Transverse colon (tissue), 4 donors: Measurements from ENCODE around the gene CDADC1. TPM values are rescaled to one million over a fixed set of nuclear protein-coding genes. Genes with fewer than 3 reads are reported as not detected.

Experiments
- DNase-seq: peaks from one replicate; pipeline ENCODE4 v3.0.0-alpha.2; 2019
- H3K27ac ChIP-seq, 4 donors: fragments of 200-600 bp; sonication (generic); 2 replicates each; pipeline ENCODE4 v1.5.1; 2016 to 2018; ENCODE audit warnings: inconsistent platforms in 4 of 4
- H3K27me3 ChIP-seq: fragments of 200-600 bp; sonication (generic); 2 replicates; pipeline ENCODE4 v1.5.1; 2017; ENCODE audit warnings: inconsistent platforms
- H3K36me3 ChIP-seq, 4 donors: fragments of 200-600 bp; sonication (generic); 2 replicates each; pipeline ENCODE4 v1.5.1; 2017 to 2019; ENCODE audit warnings: inconsistent platforms in 4 of 4
- H3K4me1 ChIP-seq, 4 donors: fragments of 200-600 bp; sonication (generic); 2 replicates each; pipeline ENCODE4 v1.5.1; 2017 to 2020; ENCODE audit warnings: inconsistent platforms in 4 of 4
- H3K4me3 ChIP-seq, 4 donors: fragments of 200-600 bp; sonication (generic); 1 replicate in 1 of 4; 2 replicates in 3 of 4; pipeline versions ENCODE4 v1.5.1 to v1.6.1; 2017 to 2019; ENCODE audit warnings: inconsistent platforms in 4 of 4
- H3K9me3 ChIP-seq, 2 donors: fragments of 200-600 bp; sonication (generic); 2 replicates each; pipeline ENCODE4 v1.5.1; 2017 to 2019; ENCODE audit warnings: inconsistent platforms in 2 of 2
- CTCF ChIP-seq, 5 experiments: fragments of 200-600 bp in 3 of 5; fragments of 450-650 bp in 2 of 5; sonication (generic) in 3 of 5; IDR thresholded peaks; 1 replicate in 2 of 5; 2 replicates in 3 of 5; pipeline ENCODE4 v1.5.1; 2016 to 2017; ENCODE audit warnings: antibody characterized with exemption in 5 of 5, inconsistent platforms in 3 of 5, mild to moderate bottlenecking in 2 of 5, moderate library complexity in 1 of 5
- EP300 ChIP-seq: sonication (generic); formaldehyde crosslinking; IDR thresholded peaks from one replicate; pipeline ENCODE4 v1.6.1; 2017; ENCODE audit warnings: antibody characterized with exemption, low read depth
- POLR2A ChIP-seq: fragments of 450-650 bp; IDR thresholded peaks from one replicate; pipeline ENCODE4 v1.6.1; 2016; ENCODE audit warnings: antibody characterized with exemption, mild to moderate bottlenecking, moderate library complexity
- POLR2AphosphoS5 ChIP-seq, 3 donors: sonication (generic); formaldehyde crosslinking; IDR thresholded peaks; one replicate each; pipeline ENCODE4 v1.6.1; 2016; ENCODE audit warnings: antibody characterized with exemption in 3 of 3
- WGBS, 2 donors: methylation state at CpG; one replicate each; pipeline ENCODE4 v1.1.5; 2018; ENCODE audit warnings: low coverage in 1 of 2; 5-methylcytosine and 5-hydroxymethylcytosine counted together
- in situ Hi-C, 4 donors: fragments of 200-750 bp; cut with MboI; loops; one replicate each; pipeline versions ENCODE4 v1.15.0 to v1.15.1; 2017; ENCODE audit warnings: low sequenced_read_pairs in 3 of 4, low pct_ligation_motif_present in 1 of 4, low pct_unique_long_range_greater_than_20kb in 1 of 4
- intact Hi-C: fragments of 100-400 bp; cut with DNase I; formaldehyde crosslinking; loops from one replicate; pipeline ENCODE4 v1.15.1; 2023; ENCODE audit warnings: low total_unique reads
- total RNA-seq, 4 donors: library from RNA; depleted of rRNA; stranded (reverse); fragments of >200 nt; gene quantifications; one replicate each; pipeline ENCODE4 v1.1.0, GENCODE V29; 2016

CDADC1 gene
- total RNA-seq, 4 donors from 2014 or later = 0.75 to 7.9 (median 3.9) TPM

GRCh38 chr13:49220036-49220855 lies 27.5 kb upstream of the CDADC1 start, which contains the start of gene MLNR:
MLNR (plus strand) TSS chr13:49220338; CDS start chr13:49220338, 0 bp downstream.
- TF ChIP-seq EP300 = no peak
- no peak for TF ChIP-seq POLR2A
- TF ChIP-seq POLR2AphosphoS5 (IDR thresholded peaks at IDR 0.05) = no peak
- peak in 2 of 5 experiments; percentile 7 to 9 for TF ChIP-seq CTCF (IDR thresholded peaks at IDR 0.05)
- Histone ChIP-seq H3K27me3 (peaks cover 76% of the 10 kb centered on the region), H3K36me3 (no peaks in the 10 kb centered on the region), H3K27ac (no peak within 1 kb of the TSS), H3K9me3 (no peaks in the 10 kb centered on the region), H3K4me1 (peaks cover 3 to 25% (median 6%) of the 10 kb centered on the region in 4 donors), H3K4me3 (peak within 1 kb of the TSS; percentile 19 to 56 (median 40))
- intact Hi-C loops = no loop called here
- 18 to 80% methylated on average over 2 to 52 of the region's 111 CpGs for WGBS, 2 donors
- in situ Hi-C loops = no loop called here
- DNase-seq = no peak

DNA sequence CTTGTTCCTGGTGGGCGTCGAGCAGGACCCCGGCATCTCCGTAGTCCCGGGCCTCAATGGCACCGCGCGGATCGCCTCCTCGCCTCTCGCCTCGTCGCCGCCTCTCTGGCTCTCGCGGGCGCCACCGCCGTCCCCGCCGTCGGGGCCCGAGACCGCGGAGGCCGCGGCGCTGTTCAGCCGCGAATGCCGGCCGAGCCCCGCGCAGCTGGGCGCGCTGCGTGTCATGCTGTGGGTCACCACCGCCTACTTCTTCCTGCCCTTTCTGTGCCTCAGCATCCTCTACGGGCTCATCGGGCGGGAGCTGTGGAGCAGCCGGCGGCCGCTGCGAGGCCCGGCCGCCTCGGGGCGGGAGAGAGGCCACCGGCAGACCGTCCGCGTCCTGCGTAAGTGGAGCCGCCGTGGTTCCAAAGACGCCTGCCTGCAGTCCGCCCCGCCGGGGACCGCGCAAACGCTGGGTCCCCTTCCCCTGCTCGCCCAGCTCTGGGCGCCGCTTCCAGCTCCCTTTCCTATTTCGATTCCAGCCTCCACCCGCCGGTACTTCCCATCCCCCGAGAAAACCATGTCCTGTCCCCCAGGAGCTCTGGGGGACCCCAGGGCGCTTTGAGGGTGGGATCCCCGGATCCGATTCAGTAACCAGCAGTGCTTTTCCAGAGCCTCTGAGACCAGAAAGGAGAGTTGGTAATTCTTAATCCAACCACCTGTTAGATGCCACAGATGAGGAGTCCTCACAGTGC lies 26.7 kb upstream of the CDADC1 start:
- Histone ChIP-seq H3K4me3 (peak overlapping the region in 3 of 4 donors; percentile 35 to 56 (median 46)), H3K36me3 (no peaks in the 10 kb centered on the region), H3K4me1 (peaks cover 3 to 23% (median 5%) of the 10 kb centered on the region in 4 donors), H3K27me3 (peaks cover 76% of the 10 kb centered on the region), H3K9me3 (no peaks in the 10 kb centered on the region), H3K27ac (no peak overlapping the region)
- 20 to 42% methylated on average over 11 to 43 of the region's 73 CpGs for WGBS, 2 donors
- intact Hi-C loops = no loop called here
- in situ Hi-C loops = no loop called here
- no peak for DNase-seq
- TF ChIP-seq POLR2AphosphoS5 (IDR thresholded peaks at IDR 0.05) = no peak
- no peak for TF ChIP-seq EP300
- TF ChIP-seq CTCF (IDR thresholded peaks at IDR 0.05) = no peak
- no peak for TF ChIP-seq POLR2A

DNA sequence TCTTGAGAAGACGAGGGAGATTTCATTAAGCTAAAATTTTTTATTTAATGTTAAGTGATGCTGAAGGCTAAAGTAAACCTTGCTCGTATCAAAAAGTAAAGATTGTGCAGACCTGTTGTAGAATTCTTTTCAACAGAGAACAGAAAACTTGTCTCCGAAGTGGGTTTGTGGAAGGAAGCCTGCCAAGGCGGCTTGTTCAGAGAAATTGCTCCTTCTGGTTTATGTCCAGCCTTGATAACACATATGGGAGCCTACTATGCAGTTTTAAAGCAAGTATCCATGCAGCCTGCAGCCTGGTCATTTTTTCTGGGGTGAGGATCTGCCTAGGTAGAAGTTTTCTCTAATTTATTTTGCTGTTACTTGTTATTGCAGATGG lies 26.1 kb upstream of the CDADC1 start:
- TF ChIP-seq CTCF (IDR thresholded peaks at IDR 0.05) (no peak), EP300 (no peak), POLR2A (no peak), POLR2AphosphoS5 (IDR thresholded peaks at IDR 0.05) (no peak)
- no peak overlapping the region for H3K4me3 ChIP-seq
- DNase-seq = no peak
- no peaks in the 10 kb centered on the region for H3K9me3 ChIP-seq
- no peaks in the 10 kb centered on the region for H3K36me3 ChIP-seq
- peaks cover 3 to 23% (median 5%) of the 10 kb centered on the region in 4 donors for H3K4me1 ChIP-seq
- intact Hi-C loops (no loop called here), in situ Hi-C loops (no loop called here)
- H3K27ac ChIP-seq = no peak overlapping the region
- peaks cover 76% of the 10 kb centered on the region for H3K27me3 ChIP-seq
- WGBS, 2 donors = 63 to 74% methylated on average over 4 of the region's 4 CpGs
